HG03064 (cell line): ENCODE results near the gene CABP1.
A peak's percentile ranks its signal among the peaks of the same experiment; 100 is the strongest.

Source experiments
- ATAC-seq: cut with Tn5 transposase; IDR thresholded peaks from one replicate; pipeline ENCODE4 v1.9.1; 2021; ENCODE audit warnings: low read depth; ENCODE audit not compliant: unreplicated experiment

The CABP1 gene

GRCh38 chr12:120630104-120630892 is 10.1 kb upstream of the CABP1 start:
- ATAC-seq = no peak

GRCh38 chr12:120631097-120631496 is 9.3 kb upstream of the CABP1 start:
- ATAC-seq = no peak

- ATAC-seq = no peak
Observed at GRCh38 chr12:120640861-120641833, 721 bp downstream of the CABP1 start.

- no peak for ATAC-seq
Observed at GRCh38 chr12:120642121-120642520, 1.7 kb downstream of the CABP1 start.

GRCh38 chr12:120642826-120643225 is 2.4 kb downstream of the CABP1 start:
- ATAC-seq = no peak

- no peak for ATAC-seq
Observed at GRCh38 chr12:120643574-120643973, 3.1 kb downstream of the CABP1 start.

GRCh38 chr12:120646044-120646443 is 5.6 kb downstream of the CABP1 start:
- ATAC-seq = no peak

- ATAC-seq = no peak
Observed at GRCh38 chr12:120647375-120647755, 6.9 kb downstream of the CABP1 start.

GRCh38 chr12:120649442-120650232 is 9.2 kb downstream of the CABP1 start:
- ATAC-seq = no peak

GRCh38 chr12:120650233-120650690 is 9.8 kb downstream of the CABP1 start:
- ATAC-seq = no peak

GRCh38 chr12:120651821-120652220 is 11.4 kb downstream of the CABP1 start:
- ATAC-seq = no peak

- no peak for ATAC-seq
Observed at GRCh38 chr12:120652656-120653435, 12.4 kb downstream of the CABP1 start.

- no peak for ATAC-seq
Observed at GRCh38 chr12:120653611-120654010, 13.2 kb downstream of the CABP1 start.

GRCh38 chr12:120654656-120655055 is 14.2 kb downstream of the CABP1 start:
- no peak for ATAC-seq

GRCh38 chr12:120656008-120656407 is 15.6 kb downstream of the CABP1 start:
- no peak for ATAC-seq

- ATAC-seq = no peak
Observed at GRCh38 chr12:120658286-120659150, 18.1 kb downstream of the CABP1 start.

- ATAC-seq = no peak
Observed at GRCh38 chr12:120659151-120659525, 18.7 kb downstream of the CABP1 start.

- no peak for ATAC-seq
Observed at GRCh38 chr12:120661432-120661831, 21.0 kb downstream of the CABP1 start.

GRCh38 chr12:120662879-120663278 is 22.5 kb downstream of the CABP1 start:
- ATAC-seq = peak; percentile 70
